Measurements from ENCODE around the gene OR5K3.

The OR5K3 gene

GRCh38 chr3:98406034-98406433 is 15.6 kb downstream of the OR5K3 start:
- H3K27me3 ChIP-seq (ENCODE audit: control insufficient read depth, insufficient read depth, low read length, poor library complexity, severe bottlenecking): no peaks in the 10 kb centered on the region
- no peaks in the 10 kb centered on the region for H3K4me1 ChIP-seq (ENCODE audit: control insufficient read depth, insufficient read depth, low read length)
- no peak overlapping the region for H3K27ac ChIP-seq (ENCODE audit: insufficient read depth, low read depth, low read length, poor library complexity, severe bottlenecking)
- H3K36me3 ChIP-seq (ENCODE audit: control insufficient read depth, insufficient read depth, low read length): no peaks in the 10 kb centered on the region
- H3K4me3 ChIP-seq (ENCODE audit: insufficient read depth, low read depth, low read length): no peak overlapping the region
- H3K9me3 ChIP-seq (ENCODE audit: control insufficient read depth, low read length): no peaks in the 10 kb centered on the region
- WGBS, 2 experiments: 69 to 80% methylated on average over 2 of the region's 2 CpGs

- Histone ChIP-seq H3K36me3 (ENCODE audit: control insufficient read depth, insufficient read depth, low read length) (no peaks in the 10 kb centered on the region), H3K4me3 (ENCODE audit: insufficient read depth, low read depth, low read length) (no peak overlapping the region), H3K4me1 (ENCODE audit: control insufficient read depth, insufficient read depth, low read length) (no peaks in the 10 kb centered on the region), H3K9me3 (ENCODE audit: control insufficient read depth, low read length) (no peaks in the 10 kb centered on the region), H3K27me3 (ENCODE audit: control insufficient read depth, insufficient read depth, low read length, poor library complexity, severe bottlenecking) (no peaks in the 10 kb centered on the region), H3K27ac (ENCODE audit: insufficient read depth, low read depth, low read length, poor library complexity, severe bottlenecking) (no peak overlapping the region)
Measured at GRCh38 chr3:98432575-98432974, 42.1 kb downstream of the OR5K3 start.

- H3K4me1 ChIP-seq (ENCODE audit: control insufficient read depth, insufficient read depth, low read length): no peaks in the 10 kb centered on the region
- no peaks in the 10 kb centered on the region for H3K36me3 ChIP-seq (ENCODE audit: control insufficient read depth, insufficient read depth, low read length)
- H3K4me3 ChIP-seq (ENCODE audit: insufficient read depth, low read depth, low read length): no peak overlapping the region
- no peak overlapping the region for H3K27ac ChIP-seq (ENCODE audit: insufficient read depth, low read depth, low read length, poor library complexity, severe bottlenecking)
- WGBS, 2 experiments: 43 to 44% methylated on average over 2 of the region's 2 CpGs
- H3K9me3 ChIP-seq (ENCODE audit: control insufficient read depth, low read length): no peaks in the 10 kb centered on the region
- no peaks in the 10 kb centered on the region for H3K27me3 ChIP-seq (ENCODE audit: control insufficient read depth, insufficient read depth, low read length, poor library complexity, severe bottlenecking)
Measured at GRCh38 chr3:98433764-98434163, 43.3 kb downstream of the OR5K3 start.

- Histone ChIP-seq H3K27me3 (ENCODE audit: control insufficient read depth, insufficient read depth, low read length, poor library complexity, severe bottlenecking) (no peaks in the 10 kb centered on the region), H3K36me3 (ENCODE audit: control insufficient read depth, insufficient read depth, low read length) (no peaks in the 10 kb centered on the region), H3K4me3 (ENCODE audit: insufficient read depth, low read depth, low read length) (no peak overlapping the region), H3K27ac (ENCODE audit: insufficient read depth, low read depth, low read length, poor library complexity, severe bottlenecking) (no peak overlapping the region), H3K4me1 (ENCODE audit: control insufficient read depth, insufficient read depth, low read length) (no peaks in the 10 kb centered on the region), H3K9me3 (ENCODE audit: control insufficient read depth, low read length) (no peaks in the 10 kb centered on the region)
- WGBS, 2 experiments: 90 to 97% methylated on average over 4 of the region's 4 CpGs
Measured at GRCh38 chr3:98434412-98434811, 43.9 kb downstream of the OR5K3 start.

DNA sequence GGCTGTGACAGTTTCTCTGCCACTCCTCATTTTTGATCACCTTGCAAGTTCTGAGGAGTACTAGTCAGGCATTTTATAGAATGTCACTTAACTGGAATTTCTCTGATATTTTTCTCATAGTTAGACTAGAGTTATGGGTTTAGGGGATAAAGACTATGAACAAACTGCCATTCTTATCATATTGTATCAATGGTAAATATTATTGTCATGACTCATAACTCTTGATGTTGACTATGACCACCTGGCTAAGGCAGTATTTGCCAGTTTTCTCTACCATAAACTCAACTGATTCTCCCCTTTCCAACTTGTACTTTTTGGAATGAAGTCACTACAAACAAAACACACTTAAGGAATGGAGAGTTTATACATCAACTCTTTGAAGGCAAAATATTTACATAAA is 49.8 kb downstream of the OR5K3 start:
- H3K4me1 ChIP-seq (ENCODE audit: control insufficient read depth, insufficient read depth, low read length): no peaks in the 10 kb centered on the region
- H3K27ac ChIP-seq (ENCODE audit: insufficient read depth, low read depth, low read length, poor library complexity, severe bottlenecking): no peak overlapping the region
- H3K9me3 ChIP-seq (ENCODE audit: control insufficient read depth, low read length): no peaks in the 10 kb centered on the region
- H3K36me3 ChIP-seq (ENCODE audit: control insufficient read depth, insufficient read depth, low read length): no peaks in the 10 kb centered on the region
- no peak overlapping the region for H3K4me3 ChIP-seq (ENCODE audit: insufficient read depth, low read depth, low read length)
- no peaks in the 10 kb centered on the region for H3K27me3 ChIP-seq (ENCODE audit: control insufficient read depth, insufficient read depth, low read length, poor library complexity, severe bottlenecking)

All from ectodermal cell (in vitro differentiated cells).